Epithelial cell of proximal tubule (primary cell): ENCODE measurements around the gene SRPK1. TPM values are rescaled to one million over a fixed set of nuclear protein-coding genes. Genes with fewer than 3 reads are reported as not detected.

Experiments used
- DNase-seq: peaks from one replicate; pipeline ENCODE4 v3.0.0-alpha.2; 2011; ENCODE audit warnings: low read depth
- H3K4me3 ChIP-seq: 2 replicates; pipeline ENCODE4 v1.5.1; 2011; ENCODE audit warnings: low read depth, mild to moderate bottlenecking, low read length
- total RNA-seq: library from RNA; depleted of rRNA; stranded (reverse); fragments of >200 nt; gene quantifications from 2 replicates; pipeline ENCODE4 v1.2.3, GENCODE V29; 2015
- TF ChIP-seq, protein P1 (sequence below): conservative IDR thresholded peaks from 2 replicates; pipeline ENCODE4 v1.5.1; 2012; ENCODE audit warnings: low read depth, mild to moderate bottlenecking, low read length

Gene SRPK1
- total RNA-seq, 1 donor from 2014 or later = 103 TPM

DNA sequence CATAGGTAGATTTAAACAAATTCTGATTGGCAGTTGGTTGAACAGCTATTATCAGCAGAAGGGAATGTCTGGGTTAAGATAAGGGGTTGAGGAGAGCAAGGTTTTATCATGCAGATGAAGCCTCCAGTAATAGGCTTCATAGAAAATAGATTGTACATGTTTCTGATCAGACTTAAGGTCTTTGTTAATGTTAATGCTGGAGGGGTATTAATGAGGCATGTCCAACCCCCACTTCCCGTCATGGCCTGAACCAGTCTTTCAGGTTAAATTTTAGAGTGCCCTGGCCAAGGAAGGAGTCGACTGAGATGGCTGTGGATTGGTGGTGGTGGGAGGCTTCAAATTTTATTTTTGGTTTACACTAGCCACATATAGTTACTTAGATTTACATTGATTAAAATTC lies 136.7 kb downstream of the SRPK1 start:
- DNase-seq = no peak
- H3K4me3 ChIP-seq = no peak overlapping the region
- TF ChIP-seq, protein P1, sequence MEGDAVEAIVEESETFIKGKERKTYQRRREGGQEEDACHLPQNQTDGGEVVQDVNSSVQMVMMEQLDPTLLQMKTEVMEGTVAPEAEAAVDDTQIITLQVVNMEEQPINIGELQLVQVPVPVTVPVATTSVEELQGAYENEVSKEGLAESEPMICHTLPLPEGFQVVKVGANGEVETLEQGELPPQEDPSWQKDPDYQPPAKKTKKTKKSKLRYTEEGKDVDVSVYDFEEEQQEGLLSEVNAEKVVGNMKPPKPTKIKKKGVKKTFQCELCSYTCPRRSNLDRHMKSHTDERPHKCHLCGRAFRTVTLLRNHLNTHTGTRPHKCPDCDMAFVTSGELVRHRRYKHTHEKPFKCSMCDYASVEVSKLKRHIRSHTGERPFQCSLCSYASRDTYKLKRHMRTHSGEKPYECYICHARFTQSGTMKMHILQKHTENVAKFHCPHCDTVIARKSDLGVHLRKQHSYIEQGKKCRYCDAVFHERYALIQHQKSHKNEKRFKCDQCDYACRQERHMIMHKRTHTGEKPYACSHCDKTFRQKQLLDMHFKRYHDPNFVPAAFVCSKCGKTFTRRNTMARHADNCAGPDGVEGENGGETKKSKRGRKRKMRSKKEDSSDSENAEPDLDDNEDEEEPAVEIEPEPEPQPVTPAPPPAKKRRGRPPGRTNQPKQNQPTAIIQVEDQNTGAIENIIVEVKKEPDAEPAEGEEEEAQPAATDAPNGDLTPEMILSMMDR = no peak

Other genes starting within 250 kb of the SRPK1 start
- 16.5 and 24.2 TPM in 2 replicates for gene FKBP5, start 232.2 kb downstream of the SRPK1 start, total RNA-seq
- 0.29 TPM in 1 of 2 replicates, not detected in the other for gene ARMC12, start 184.1 kb downstream of the SRPK1 start, total RNA-seq
- not detected in 2 replicates for gene CLPSL2, start 144.5 kb downstream of the SRPK1 start, total RNA-seq
- gene CLPSL1, start 140.1 kb downstream of the SRPK1 start, total RNA-seq = not detected in 2 replicates
- not detected in 2 replicates for gene CLPS, start 123.8 kb downstream of the SRPK1 start, total RNA-seq
- gene LHFPL5, start 115.7 kb downstream of the SRPK1 start, total RNA-seq = 0.12 TPM in 1 of 2 replicates, not detected in the other
- gene SLC26A8, start 103.5 kb upstream of the SRPK1 start, total RNA-seq = 1.4 TPM in 1 of 2 replicates, not detected in the other
- 27.3 and 36.5 TPM in 2 replicates for gene MAPK14, start 106.7 kb upstream of the SRPK1 start, total RNA-seq
- 33.8 and 44.6 TPM in 2 replicates for gene MAPK13, start 209.4 kb upstream of the SRPK1 start, total RNA-seq